ENCODE measurements around the gene MLLT1.

MLLT1 gene

GRCh38 chr19:6274756-6275155, 5.0 kb downstream of the MLLT1 start:
- no peak for DNase-seq

DNA sequence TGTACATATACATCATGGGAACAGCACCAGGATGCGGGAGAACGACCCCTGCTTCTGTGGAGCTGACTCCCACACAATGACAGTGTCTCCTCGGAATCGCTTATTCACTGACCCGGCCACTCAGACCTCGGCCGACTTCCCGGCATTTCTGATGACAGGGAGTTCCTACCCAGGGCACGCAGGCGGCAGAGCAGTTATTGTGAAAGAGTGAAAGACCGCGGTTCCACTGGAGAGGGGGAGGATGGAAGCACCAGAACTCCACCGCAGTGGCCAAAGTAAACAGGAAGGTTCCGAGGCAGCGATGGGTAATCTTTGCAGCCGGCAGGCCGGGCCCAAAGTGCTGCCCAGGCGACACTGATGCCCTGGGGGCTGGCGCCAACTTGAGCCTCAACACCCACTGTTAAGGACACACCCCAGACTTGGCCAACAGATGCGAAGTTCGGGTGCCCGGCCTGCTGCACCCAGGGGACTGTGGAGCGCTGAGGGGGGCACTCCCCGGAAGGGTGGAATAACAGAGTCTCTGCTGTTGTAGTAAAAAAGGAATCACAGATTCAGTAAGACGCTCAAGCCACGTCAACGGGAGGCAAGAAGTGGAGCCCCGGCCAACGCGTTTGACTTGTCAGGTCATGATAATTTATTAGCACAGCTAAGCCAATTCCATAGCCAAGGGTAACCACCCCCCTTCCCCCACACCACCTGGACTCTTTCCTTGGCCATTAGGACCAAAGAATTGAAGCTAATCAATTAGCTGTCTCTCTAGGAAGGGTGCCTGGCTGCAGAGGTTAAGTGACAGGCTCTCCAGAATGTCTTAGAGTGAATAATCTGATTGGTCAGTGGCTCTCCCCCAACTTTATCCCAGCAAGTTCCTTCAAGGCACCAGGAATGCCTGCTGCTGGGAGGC, 5.8 kb downstream of the MLLT1 start:
- DNase-seq = no peak

DNA sequence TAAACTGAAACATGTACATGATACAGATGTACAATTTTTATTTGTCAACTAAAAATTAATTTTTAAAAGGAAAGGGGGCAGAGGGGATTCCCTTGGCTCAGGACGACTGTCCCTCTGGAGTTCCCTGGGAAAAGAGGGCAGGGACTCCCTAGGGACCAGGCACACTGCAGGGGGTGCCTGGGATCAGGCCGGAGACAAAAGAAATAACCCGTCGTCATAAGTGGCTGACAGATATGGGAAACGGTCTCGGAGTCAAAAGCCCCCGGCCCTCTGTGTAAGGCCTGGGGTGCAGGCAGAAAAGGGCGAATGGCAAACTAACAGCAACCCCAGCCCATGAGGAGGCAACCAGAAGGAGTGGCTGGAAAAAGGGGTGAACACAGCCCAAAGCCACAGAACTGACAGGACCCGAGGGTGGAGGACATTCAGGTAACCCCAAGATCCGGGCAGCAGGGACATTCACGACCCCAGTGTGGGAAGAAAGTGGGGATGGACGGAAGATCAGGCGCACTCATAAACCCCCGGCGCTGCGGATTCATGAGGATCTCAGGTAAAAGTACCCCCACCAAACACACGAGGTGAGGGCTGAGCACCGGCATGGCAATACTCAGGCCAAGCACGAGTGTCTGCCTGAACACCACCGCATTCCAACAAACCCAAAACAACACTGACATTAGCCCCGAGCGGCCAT, 6.7 kb downstream of the MLLT1 start:
- DNase-seq = no peak

DNA sequence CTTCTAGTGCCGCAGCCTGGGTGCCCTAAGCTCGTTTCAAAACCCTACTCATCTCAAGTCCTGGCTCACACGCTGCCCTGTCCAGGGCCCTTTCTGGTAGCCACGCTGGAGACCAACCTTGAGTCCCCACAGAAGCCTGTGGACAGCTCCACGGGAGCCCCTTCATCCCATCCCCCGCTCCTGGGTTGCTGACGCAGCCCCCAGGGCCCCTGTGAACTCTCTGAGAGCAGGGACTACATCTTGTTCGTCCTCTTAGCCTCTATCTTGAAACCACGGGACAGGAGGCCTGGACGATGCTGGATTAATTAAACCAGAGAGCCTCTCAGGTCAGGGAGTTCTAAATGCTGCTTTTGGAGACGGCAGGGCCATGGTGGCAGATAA, 7.4 kb downstream of the MLLT1 start:
- DNase-seq = no peak

- DNase-seq = no peak
Measured at GRCh38 chr19:6271721-6272410, 7.9 kb downstream of the MLLT1 start.

DNA sequence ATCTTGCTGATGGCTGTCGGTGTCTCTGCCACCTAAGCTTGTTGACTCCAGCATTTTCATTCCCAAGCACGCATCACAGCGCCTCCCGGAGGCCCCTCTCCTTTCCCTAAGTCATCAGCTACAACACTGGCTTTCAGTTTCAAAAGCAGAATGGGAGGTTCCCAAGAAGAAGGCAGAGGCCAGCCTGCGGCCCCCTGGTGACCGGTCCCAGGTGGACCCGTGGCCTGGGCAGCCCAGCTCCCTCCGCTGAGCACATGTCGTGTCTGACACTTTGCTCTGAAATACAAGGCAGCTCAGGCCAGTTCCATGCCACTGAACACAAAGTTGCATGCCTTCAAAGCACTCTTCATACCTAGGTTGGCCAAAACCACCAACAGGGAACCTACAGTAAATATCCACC, 8.5 kb downstream of the MLLT1 start:
- no peak for DNase-seq

- DNase-seq = no peak
Measured at GRCh38 chr19:6270822-6271221, 9.0 kb downstream of the MLLT1 start.

- DNase-seq = no peak
Measured at GRCh38 chr19:6270076-6270745, 9.6 kb downstream of the MLLT1 start.

DNA sequence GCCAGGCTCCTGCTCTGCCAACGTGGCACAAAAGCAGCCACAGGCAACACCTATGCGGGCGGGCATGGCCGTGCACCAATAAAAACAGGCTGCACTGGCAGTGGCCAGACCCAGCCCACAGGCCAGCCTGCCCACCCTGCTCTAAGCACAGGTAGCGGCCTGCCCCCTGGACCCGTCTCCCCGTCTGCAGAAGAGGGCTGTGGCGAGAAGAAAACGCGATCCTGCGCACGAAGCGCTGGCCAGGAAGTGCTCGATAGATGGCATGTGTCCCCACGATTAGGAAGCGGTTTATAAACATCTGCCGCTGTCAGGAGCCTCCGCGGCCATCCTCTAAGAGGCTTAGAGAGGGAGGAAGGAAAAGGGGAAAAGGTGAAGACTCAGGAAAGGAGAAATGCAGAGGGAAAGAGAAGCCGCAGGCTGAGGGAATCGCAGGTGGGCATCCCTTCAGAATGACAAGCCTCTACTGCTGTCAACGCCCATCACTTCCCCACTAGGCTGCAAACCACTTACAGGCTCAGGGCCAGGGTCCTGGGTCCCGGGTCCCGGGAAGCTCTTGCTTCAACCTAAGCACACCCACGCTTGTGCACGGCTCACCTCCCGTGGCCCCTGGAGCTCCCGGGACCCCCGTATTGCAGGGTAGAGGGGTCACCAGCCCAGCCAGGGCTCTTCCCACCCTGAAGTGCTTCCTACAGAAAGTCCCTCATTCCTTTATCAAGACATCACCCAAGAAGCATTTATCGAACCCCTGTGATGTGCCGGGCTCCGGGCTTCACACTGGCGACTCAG, 10.5 kb downstream of the MLLT1 start:
- no peak for DNase-seq

DNA sequence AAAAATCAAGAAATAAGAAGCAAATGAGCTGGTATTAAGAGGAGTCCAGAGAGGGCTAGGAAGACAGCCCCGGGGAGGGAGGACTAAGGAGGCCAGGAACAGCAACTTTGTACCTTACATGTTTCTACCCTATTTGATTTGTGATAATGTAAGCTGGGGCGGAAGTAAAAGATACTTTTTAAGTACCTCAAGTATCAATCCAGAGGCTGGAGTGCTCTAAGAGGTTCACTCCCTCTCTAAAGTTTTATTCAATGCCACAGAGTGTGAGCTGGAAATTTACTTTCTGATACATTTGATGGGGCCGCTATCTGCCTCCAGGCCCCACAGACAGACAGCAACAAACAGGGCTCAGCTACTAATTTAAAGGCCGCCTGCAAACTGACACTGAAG, 11.4 kb downstream of the MLLT1 start:
- DNase-seq = no peak

DNA sequence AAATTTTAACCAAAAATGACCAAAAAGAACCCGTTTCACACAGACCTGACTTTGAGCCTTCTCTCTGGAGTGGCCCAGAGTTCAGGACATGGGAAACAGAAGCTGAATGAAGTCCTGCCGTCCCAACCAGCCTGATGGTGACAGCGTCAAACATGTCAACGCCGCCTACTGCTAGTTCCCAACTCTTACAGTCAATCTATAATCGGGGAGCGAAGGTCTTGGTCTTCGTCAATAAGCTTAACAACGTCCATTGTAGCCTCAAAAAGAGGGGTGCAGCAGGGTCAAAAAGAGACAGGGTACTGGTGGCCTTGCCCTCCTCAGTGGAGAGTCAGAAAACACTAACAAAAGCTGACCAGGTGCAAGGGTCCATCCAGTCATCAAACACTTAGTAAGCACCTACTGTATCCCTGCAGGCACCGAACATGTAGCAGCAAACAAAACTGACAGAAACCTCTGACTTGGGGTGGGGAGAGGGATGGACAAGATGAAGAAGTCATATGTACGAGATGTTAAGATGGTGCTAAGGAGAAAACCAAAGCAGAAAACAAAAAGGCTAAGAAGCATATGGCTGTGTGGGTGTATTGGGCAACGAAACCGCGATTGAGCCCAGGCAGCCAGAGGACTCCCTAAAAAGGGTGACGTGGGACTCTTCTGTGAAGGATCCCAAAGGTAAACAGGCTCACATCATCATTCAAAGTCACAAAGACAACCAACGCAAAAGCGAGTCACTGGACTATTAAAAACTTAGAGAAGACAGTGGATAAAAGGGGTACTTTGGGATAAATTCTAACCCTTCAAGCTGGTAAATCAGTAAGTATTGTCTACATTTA, 12.0 kb downstream of the MLLT1 start:
- no peak for DNase-seq

DNA sequence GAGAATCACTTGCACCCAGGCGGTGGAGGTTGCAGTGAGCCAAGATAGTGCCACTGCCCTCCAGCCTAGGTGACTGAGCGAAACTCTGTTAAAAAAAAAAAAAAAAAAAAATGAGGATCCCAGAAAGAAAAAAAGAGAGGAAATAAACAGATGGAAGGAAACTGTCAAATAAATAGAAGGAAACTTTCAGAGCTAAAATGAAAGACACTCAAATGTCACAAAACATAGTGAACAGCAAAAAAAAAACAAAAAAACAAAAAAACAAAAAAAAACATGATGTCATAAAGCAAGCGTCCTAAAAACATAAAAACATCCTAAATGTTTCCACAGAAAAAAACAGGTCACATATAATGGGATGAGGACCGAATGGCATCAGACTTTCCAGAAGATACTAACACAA, 15.0 kb downstream of the MLLT1 start:
- DNase-seq = no peak

- no peak for DNase-seq
Measured at GRCh38 chr19:6263735-6264444, 15.9 kb downstream of the MLLT1 start.

DNA sequence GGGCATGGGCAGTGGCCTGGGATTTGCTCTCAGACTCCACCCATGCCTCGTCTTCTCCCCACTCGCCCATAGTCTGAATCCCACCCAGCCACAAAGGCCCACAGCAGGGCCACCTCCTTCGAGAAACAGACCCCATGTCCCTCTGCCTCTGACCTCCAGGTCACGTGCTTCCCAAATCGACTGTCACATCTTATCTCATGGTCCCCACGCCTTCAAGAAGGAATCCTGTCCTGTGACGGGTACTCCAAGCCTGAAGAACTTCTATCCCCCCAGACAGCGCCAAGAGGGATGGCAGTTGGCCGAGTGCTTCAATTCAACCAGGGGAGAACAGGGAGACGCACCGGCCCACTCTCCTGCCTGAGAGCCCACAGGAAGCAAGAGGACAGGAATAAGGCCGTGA, 16.5 kb downstream of the MLLT1 start:
- DNase-seq = no peak

DNA sequence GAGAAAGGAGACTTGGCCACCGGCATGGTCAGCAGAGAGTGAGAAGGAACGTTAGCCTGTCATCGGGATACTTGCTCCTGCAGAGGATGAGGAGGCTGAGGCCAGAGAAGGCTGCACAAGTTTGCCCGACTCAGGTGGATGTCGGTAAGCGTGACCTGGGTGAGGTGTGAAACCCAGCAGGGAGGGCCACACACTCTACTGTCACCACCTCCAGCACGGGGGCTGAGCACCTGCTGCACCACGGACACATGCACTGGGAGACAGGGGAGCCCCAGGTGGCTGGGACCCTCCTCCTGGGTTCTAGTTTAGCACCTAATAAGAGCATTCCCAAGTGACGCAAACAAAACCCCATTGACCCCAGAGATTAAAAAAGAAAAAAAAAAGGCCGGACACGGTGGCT, 17.3 kb downstream of the MLLT1 start:
- DNase-seq = no peak

DNA sequence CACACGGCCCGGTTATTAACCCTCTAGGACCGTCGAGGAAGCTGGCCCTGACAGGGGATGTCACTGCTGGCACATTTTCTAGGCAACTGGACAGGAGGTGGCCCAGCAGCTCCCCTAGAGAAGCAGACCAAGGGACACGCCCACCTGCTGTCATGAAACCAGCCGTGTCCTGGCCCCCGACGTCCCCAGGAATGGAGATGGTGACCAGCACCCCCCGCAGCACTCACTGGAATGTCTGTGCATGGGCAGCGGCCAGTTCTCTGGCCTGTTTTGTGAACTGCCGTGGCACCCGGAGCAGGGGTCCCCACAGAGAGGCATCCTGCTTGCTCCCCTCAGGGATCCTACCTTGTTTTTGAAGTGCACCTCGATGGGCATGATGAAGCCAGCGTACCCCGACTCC, 17.9 kb downstream of the MLLT1 start:
- no peak for DNase-seq

DNA sequence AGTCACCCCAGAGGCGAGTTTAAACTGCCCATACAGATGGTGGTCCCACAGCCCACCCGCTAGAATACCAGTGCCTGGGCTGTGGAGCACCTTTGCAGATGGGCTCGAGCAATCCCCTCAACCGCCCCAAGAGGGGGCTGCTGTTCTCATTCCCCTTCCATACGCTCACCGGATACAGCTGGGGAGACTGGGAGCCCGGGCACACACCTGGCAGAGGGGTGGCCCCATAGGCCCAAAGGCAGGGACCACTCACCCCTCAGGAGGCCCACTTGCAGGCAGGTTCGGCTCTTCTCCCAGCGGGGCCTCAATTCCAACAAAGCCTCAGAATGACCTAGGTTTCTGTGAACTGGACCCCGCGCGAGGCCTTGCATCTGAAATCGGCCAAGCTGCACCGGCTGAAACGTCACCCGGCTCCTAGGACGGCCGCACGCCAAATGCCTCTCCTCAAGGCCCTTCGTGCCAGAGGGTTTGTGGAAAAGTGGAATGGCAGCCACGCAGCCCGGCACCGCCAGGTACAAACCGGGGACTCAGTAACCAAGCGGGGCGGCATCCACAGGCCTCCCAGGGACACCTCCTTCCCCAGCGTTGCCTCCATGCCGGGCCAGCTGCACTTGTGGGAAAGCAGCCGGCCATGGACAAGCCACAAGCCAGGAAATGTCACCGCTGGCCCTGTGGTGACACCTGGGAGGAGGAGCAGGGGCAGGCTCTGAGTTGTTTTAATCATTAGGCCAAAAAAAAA, 18.7 kb downstream of the MLLT1 start:
- no peak for DNase-seq

GRCh38 chr19:6260376-6260775, 19.4 kb downstream of the MLLT1 start:
- no peak for DNase-seq

- no peak for DNase-seq
Measured at GRCh38 chr19:6259312-6259861, 20.4 kb downstream of the MLLT1 start.

All from central memory CD4-positive, alpha-beta T cell (primary cell).